ENCODE measurements around the gene NUP62CL.

DNA sequence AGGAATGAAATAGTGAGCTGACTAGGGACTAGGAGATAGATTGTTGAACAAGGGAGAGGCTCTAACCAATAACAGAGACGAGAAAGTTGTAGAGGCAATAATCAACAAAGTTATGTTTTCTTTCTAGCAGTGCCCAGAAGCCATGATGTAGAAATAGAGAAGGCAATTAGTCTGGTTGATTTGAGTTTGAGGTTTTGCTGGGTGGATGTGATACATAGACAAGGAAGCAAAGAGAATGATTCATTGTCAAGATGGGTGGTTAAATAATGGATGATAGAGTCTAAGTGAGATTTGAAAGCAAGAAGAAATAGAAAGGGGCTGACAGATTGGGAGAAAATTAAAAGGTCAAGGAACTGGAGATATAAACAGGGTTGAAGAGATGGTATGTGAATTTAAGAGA lies 98.8 kb downstream of the NUP62CL start:
- TF ChIP-seq EZH2 (IDR thresholded peaks at IDR 0.05) (no peak), POLR2AphosphoS5 (IDR thresholded peaks at IDR 0.05; ENCODE audit: borderline replicate concordance, low read depth, low read length) (no peak)

Data from SK-N-MC (cell line).